Activated CD4-positive, CD25-positive, alpha-beta regulatory T cell treated with anti-CD3 and anti-CD28 coated beads, Interleukin-2, amount 50 U/mL, for 72 hours (primary cell): ENCODE results near the gene SARNP.

ENCODE experiments used
- DNase-seq: peaks from one replicate; pipeline ENCODE4 v3.0.0; 2021

Gene SARNP

DNA sequence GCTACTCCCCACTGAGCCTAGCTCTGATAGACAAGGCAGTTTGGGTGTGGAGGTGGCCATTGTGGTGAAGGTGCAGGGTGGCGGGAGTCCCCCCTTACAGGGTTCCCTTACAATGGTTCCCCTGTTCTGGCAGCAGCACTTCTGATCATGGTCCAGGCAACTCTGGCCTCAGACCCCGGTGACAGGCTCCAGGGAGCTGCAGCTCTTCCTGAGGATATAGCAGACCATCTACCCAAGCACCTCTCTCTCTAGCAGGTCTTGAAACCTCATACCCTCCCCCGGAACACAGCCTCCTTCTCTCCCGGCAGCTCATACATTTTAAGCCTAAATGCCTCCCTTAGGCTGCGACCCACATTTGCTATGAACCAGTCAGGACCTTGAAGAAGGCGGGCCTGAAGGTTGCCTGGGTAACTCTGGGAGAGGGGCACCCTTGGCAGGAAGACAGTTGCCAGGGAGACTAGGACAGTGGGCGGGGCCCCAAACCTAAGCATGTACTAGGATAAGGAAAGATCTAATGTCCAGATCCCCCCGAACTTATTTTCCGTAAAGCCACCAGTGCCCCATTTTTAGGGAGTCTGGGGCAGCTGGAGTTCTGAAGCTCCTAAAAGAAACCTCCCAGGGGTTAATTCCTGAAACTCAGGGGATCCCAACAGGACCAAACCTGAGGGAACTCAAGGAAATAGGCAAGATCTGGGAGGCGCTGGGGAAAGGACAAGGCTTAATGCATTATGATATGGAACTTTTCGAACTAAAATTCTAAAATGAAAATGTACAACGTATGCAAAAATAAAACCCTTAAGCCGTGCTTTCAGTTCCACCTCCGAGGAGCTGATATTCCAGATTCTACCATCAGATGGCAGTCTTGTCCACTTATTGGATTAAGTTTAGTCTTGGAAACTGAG, 79.2 kb downstream of the SARNP start:
- peak; percentile 60 for DNase-seq

DNA sequence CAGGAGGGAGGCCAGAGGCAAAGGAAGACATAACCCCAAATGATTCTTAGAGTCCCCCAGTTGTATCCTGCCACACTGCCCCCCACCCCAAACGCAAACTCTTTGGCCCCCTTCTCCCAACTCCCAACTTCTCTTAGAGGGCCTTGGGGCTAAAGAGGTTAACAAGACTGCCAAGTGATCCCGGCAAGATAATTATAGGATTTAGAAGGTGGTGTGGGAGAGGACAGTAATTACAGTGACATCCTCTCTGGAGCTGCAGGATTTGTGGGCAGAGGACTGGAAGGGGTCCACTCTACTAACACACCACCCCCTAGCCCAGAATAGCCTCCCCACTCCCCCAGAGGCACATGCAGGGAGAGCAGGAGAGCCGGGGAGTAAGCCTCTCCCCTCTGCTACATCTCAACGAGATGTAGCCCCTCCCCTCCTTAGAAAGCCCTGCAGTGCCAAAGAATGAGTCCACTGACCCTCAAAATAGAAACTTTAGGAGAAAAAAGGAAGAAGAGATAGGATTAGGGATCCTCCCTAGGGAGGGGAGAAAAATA, 79.9 kb downstream of the SARNP start:
- DNase-seq, result peak; percentile 17

DNA sequence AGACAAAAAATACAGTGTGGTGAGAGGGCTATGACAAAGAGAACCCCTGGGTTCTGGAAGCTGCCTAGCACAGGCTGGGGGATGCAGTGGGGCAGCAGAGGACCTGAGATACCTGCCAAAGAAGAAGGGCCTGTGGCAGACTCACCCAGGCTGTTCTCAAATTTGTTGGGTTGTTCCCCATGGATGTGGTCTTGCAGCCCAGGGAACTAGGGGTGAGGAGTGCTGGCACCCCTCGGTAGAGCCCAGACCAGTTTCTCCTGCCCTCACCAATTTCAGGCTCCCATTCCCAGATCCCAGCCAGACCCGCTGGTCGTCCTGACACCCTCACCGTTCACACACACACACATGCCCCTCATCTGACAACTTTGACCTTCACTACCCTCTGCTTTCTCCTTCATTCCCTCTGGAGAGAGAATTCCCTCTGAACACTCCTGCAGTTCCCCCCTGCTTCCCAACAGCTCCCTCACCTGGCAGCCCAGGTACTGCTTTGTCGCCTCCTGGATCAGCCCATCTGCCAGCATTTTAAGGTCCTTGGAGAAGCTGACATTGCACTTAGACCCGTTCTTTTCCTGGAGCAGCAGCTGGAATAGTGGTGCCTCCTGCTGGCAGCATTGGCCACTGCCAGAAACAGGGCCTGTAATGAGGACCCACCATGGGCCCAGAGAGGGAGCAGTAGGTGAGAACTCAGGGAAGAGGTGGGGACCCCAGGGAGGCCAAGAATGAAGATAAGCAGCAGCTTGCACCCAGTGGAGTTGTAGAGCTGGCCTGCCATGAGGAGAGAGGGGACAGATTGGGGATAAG, 80.5 kb downstream of the SARNP start:
- DNase-seq, result peak; percentile 50

- DNase-seq, result peak; percentile 12
These were observed 81.4 kb downstream of the SARNP start for GRCh38 chr12:55736076-55736475.

GRCh38 chr12:55734595-55734994, 82.9 kb downstream of the SARNP start:
- DNase-seq, result no peak

GRCh38 chr12:55733858-55734257, 83.7 kb downstream of the SARNP start:
- DNase-seq, result no peak

GRCh38 chr12:55733021-55733555, 84.4 kb downstream of the SARNP start:
- DNase-seq, result no peak

GRCh38 chr12:55732288-55732687, 85.2 kb downstream of the SARNP start:
- DNase-seq, result no peak

- no peak for DNase-seq
These were observed 87.4 kb downstream of the SARNP start for GRCh38 chr12:55729819-55730818.

DNA sequence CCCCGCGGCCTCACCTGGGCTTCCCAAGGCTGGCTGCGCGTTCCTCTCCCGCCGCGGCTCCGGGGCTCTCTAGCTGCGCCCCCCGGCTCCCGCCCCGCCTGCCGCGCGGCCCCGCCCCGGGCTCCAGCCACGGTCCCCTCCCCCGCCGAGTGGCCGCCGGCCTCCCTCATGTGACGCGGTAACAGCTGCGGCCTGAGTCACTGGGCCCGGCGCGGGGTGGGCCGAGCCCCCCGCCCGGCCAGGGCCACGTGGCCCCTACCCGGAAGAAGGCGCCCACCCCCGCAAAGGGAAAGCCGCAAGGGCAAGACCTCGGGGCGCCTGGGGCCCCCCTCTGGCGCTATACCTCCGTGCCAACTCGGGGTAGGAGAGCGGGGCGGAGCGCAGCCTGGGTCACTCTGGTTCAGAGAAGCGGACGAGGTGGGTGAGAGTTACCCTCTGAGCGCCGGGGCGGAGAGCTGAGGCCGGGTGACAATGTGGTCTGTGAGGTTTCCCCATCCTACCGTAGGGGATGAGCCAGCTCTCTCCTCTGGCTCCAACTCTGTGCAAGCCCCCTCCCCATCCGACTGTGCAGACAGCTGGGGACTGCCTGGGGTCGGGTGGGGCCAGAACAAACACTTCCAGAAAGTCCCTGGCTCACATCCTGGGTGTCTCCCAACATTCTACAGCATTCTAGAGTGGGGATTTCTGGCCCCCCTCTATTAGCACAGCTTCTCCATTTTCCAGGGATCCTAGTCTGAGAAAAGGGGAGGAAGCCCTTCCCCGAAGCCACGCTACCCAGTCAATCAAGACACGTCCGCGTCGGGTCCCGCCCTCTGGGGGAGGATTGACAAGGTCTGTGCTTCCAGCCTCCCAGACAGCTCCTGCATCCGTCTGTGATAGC, 88.3 kb downstream of the SARNP start, which contains the start of gene CD63:
CD63 (minus strand) TSS at position 71 of the 880 bp plus-strand sequence. CDS start 668 bp downstream, outside the sequence.
- peak; percentile 70 for DNase-seq

DNA sequence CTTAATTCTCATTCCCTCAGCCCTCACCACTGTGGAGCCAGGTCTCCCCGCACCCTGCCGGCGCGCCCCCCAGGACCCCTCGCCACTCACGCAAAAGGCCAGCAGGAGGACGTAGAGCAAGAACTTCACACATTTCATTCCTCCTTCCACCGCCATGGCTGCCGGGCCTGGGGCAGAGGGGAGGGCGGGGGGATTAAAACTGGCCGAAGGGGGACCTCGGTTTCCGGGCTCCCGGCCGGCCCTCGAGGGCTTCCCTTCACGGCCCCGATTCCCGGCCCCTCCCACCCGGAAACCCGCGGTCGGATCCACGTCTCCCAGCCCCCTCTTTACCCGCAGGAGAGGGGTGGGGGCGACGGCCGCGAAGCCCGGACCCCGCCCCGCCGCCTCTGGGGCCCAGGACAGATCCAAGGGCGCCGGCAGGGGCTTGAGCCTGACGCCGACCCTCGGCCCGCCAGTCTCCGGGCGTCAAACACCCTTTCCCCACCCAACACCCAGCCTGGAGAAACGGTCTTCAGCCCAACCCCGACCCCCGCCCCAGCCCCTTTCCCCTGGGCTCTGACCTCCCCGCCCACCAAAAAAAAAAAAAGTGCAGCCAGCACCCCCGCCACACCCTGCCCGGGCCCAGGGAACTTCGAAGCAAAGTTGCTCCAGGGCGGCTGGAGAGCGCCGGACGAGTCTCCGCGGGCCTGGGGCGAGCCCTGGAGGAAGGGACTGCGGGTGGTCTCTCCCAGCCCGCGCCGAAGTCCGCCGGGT, 89.2 kb downstream of the SARNP start:
- no peak for DNase-seq

- DNase-seq, result no peak
These were observed 89.8 kb downstream of the SARNP start for GRCh38 chr12:55727643-55728185.

GRCh38 chr12:55726971-55727370, 90.6 kb downstream of the SARNP start:
- DNase-seq, result no peak

- DNase-seq, result no peak
These were observed 92.0 kb downstream of the SARNP start for GRCh38 chr12:55725556-55725955.

- no peak for DNase-seq
These were observed 92.6 kb downstream of the SARNP start for GRCh38 chr12:55724940-55725309.

GRCh38 chr12:55724226-55724939, 93.1 kb downstream of the SARNP start:
- DNase-seq, result peak; percentile 50

- DNase-seq, result no peak
These were observed 93.9 kb downstream of the SARNP start for GRCh38 chr12:55723516-55724225.

- DNase-seq, result no peak
These were observed 94.6 kb downstream of the SARNP start for GRCh38 chr12:55722948-55723347.
